GM12878 (cell line): Measurements from ENCODE around the gene CPLANE2. TPM values are rescaled to one million over a fixed set of nuclear protein-coding genes. Genes with fewer than 3 reads are reported as not detected.

Source experiments
- ATF3 ChIP-seq: IDR thresholded peaks from 2 replicates; pipeline ENCODE4 v1.6.1; 2011; ENCODE audit warnings: low read depth, mild to moderate bottlenecking, low read length, moderate library complexity, borderline replicate concordance; ENCODE audit errors: extremely low read depth
- CBX3 ChIP-seq: fragments of 200-600 bp; sonication (generic); IDR thresholded peaks from 2 replicates; pipeline ENCODE4 v1.6.1; 2016; ENCODE audit warnings: low read depth, borderline replicate concordance
- EGR1 ChIP-seq, 2 experiments: IDR thresholded peaks; 1 replicate in 1 of 2; 2 replicates in 1 of 2; pipeline ENCODE4 v1.6.1; 2011 to 2012; ENCODE audit warnings: low read depth in 2 of 2, low read length in 2 of 2, borderline replicate concordance in 1 of 2, mild to moderate bottlenecking in 1 of 2, moderate library complexity in 1 of 2
- NR2C2 ChIP-seq: IDR thresholded peaks from 2 replicates; pipeline ENCODE4 v1.6.1; 2011; ENCODE audit warnings: borderline replicate concordance, low read depth; ENCODE audit not compliant: control insufficient read depth, insufficient read length
- POLR2A ChIP-seq: IDR thresholded peaks from 2 replicates; pipeline ENCODE4 v1.6.1; 2011; ENCODE audit warnings: low read depth, mild to moderate bottlenecking, low read length
- RAD21 ChIP-seq: IDR thresholded peaks from 2 replicates; pipeline ENCODE4 v1.6.1; 2011; ENCODE audit warnings: mild to moderate bottlenecking, low read depth, low read length, moderate library complexity; ENCODE audit not compliant: insufficient read depth
- STAT1 ChIP-seq: fragments of 450-650 bp; conservative IDR thresholded peaks from 2 replicates; pipeline ENCODE4 v1.6.1; 2014; ENCODE audit warnings: antibody characterized with exemption, mild to moderate bottlenecking
- USF2 ChIP-seq: IDR thresholded peaks from 2 replicates; pipeline ENCODE4 v1.6.1; 2011; ENCODE audit warnings: low read depth, low read length, improper control_type of control experiment, borderline replicate concordance
- YBX1 ChIP-seq: fragments of 450-650 bp; IDR thresholded peaks from 2 replicates; pipeline ENCODE4 v1.6.1; 2016; ENCODE audit warnings: antibody characterized with exemption
- ZBTB4 ChIP-seq: fragments of 450-650 bp; formaldehyde crosslinking; IDR thresholded peaks from 2 replicates; pipeline ENCODE4 v1.4.0; 2022; ENCODE audit warnings: mild to moderate bottlenecking, moderate library complexity
- ZBTB40 ChIP-seq: fragments of 450-650 bp; IDR thresholded peaks from 2 replicates; pipeline ENCODE4 v1.6.1; 2016; ENCODE audit warnings: mild to moderate bottlenecking, moderate library complexity, borderline replicate concordance
- polyA plus RNA-seq, 11 experiments: library from polyadenylated mRNA; depleted of rRNA in 4 of 11; unstranded in 6 of 11; stranded (reverse) in 5 of 11; fragments of >200 nt; fragmentation: Nextera tagmentation in 4 of 11; fragmentation: Illumina TruSeq in 1 of 11; extraction: Ambion mirVana in 4 of 11; extraction: Trizol in 1 of 11; gene quantifications; 1 replicate in 1 of 11; 2 replicates in 10 of 11; pipeline versions ENCODE4 v1.2.1 to v1.2.3, GENCODE V29; 2011 to 2016; ENCODE audit warnings: inconsistent platforms in 2 of 11, missing spikeins in 2 of 11, low read depth in 1 of 11
- total RNA-seq, 4 experiments: library from RNA; depleted of rRNA in 3 of 4; stranded (reverse); fragments of >200 nt in 3 of 4; fragmentation: Illumina TruSeq in 1 of 4; extraction: Trizol in 1 of 4; gene quantifications; 2 replicates each; pipeline versions ENCODE4 v1.2.1 to v1.2.3, GENCODE V29; 2013 to 2021

CPLANE2 gene
- total and polyA plus RNA-seq, 10 of the 15 experiments (the other 5 are each of a cell fraction or from before 2014, with no cell fraction given): 0.09 to 4.5 (median 2.3) TPM; not detected in 1

GRCh38 chr1:16226490-16227179 lies 10.3 kb downstream of the CPLANE2 start (continued):
- TF ChIP-seq EGR1 (IDR thresholded peaks at IDR 0.05; ENCODE audit: borderline replicate concordance in 1 of 2, low read depth in 2 of 2, low read length in 2 of 2) (no peak), ZBTB40 (no peak), CBX3 (no peak), NR2C2 (no peak), POLR2A (no peak), ZBTB4 (CRISPR knock-in tag) (no peak), USF2 (no peak), YBX1 (no peak), ATF3 (no peak), STAT1 (no peak), RAD21 (no peak)
